Activated CD8-positive, alpha-beta memory T cell treated with anti-CD3 and anti-CD28 coated beads for 48 hours (primary cell): ENCODE results near the gene AGBL1.
A peak's percentile ranks its signal among the peaks of the same experiment; 100 is the strongest.

Experiments used
- DNase-seq, 3 experiments: peaks; one replicate each; pipeline ENCODE4 v3.0.0-alpha.2; 2020; ENCODE audit warnings: low read depth in 2 of 3, low spot score in 2 of 3

The AGBL1 gene

GRCh38 chr15:86572368-86572841, 492.7 kb downstream of the AGBL1 start:
- DNase-seq = no peak

GRCh38 chr15:86573476-86573875, 493.8 kb downstream of the AGBL1 start:
- no peak for DNase-seq

GRCh38 chr15:86588413-86588812, 508.7 kb downstream of the AGBL1 start:
- DNase-seq = no peak

GRCh38 chr15:86590461-86590860, 510.8 kb downstream of the AGBL1 start:
- no peak for DNase-seq

GRCh38 chr15:86591158-86591557, 511.5 kb downstream of the AGBL1 start:
- DNase-seq = no peak

GRCh38 chr15:86591994-86592735, 512.5 kb downstream of the AGBL1 start:
- no peak for DNase-seq

GRCh38 chr15:86595741-86596140, 516.1 kb downstream of the AGBL1 start:
- DNase-seq = no peak

- no peak for DNase-seq
These were observed 523.8 kb downstream of the AGBL1 start for GRCh38 chr15:86603466-86603865.

GRCh38 chr15:86608461-86609205, 529.0 kb downstream of the AGBL1 start:
- no peak for DNase-seq

- no peak for DNase-seq
These were observed 529.6 kb downstream of the AGBL1 start for GRCh38 chr15:86609275-86609674.

GRCh38 chr15:86610038-86610437, 530.4 kb downstream of the AGBL1 start:
- no peak for DNase-seq

GRCh38 chr15:86611417-86612040, 531.9 kb downstream of the AGBL1 start:
- no peak for DNase-seq

- DNase-seq = no peak
These were observed 535.7 kb downstream of the AGBL1 start for GRCh38 chr15:86615411-86615810.

- no peak for DNase-seq
These were observed 536.1 kb downstream of the AGBL1 start for GRCh38 chr15:86615816-86616215.

- no peak for DNase-seq
These were observed 537.1 kb downstream of the AGBL1 start for GRCh38 chr15:86616771-86617170.

- DNase-seq = no peak
These were observed 540.5 kb downstream of the AGBL1 start for GRCh38 chr15:86620157-86620556.

GRCh38 chr15:86620641-86621349, 541.1 kb downstream of the AGBL1 start:
- DNase-seq = no peak

- DNase-seq = no peak
These were observed 543.6 kb downstream of the AGBL1 start for GRCh38 chr15:86623236-86623635.

GRCh38 chr15:86624261-86625036, 544.8 kb downstream of the AGBL1 start:
- peak; percentile 23 to 61 (median 58) for DNase-seq
